K562 (cell line): ENCODE measurements around the gene VSIG10. TPM values are rescaled to one million over a fixed set of nuclear protein-coding genes. Genes with fewer than 3 reads are reported as not detected.

Experiments used
- BRD4 ChIP-seq: fragments of 200-600 bp; sonication (generic); IDR thresholded peaks from 2 replicates; pipeline ENCODE4 v1.6.1; 2017; ENCODE audit warnings: inconsistent platforms
- CREBBP ChIP-seq: IDR thresholded peaks from one replicate; pipeline ENCODE4 v1.6.1; 2012; ENCODE audit warnings: low read depth, mild to moderate bottlenecking, control low read depth, inconsistent platforms, low read length
- GATAD2A ChIP-seq: fragments of 450-650 bp; IDR thresholded peaks from 2 replicates; pipeline ENCODE4 v1.6.1; 2017
- ID3 ChIP-seq, 2 experiments: fragments of 250-450 bp in 1 of 2; fragments of 450-650 bp in 1 of 2; sonication (Bioruptor Pico) in 1 of 2; IDR thresholded peaks; 2 replicates each; pipeline versions ENCODE4 v1.6.1 to v1.8.0; 2016 to 2021; ENCODE audit warnings: mild to moderate bottlenecking in 2 of 2, moderate library complexity in 2 of 2, missing compliant biosample characterization in 1 of 2, missing genetic modification characterization in 1 of 2
- L3MBTL2 ChIP-seq: fragments of 450-650 bp; IDR thresholded peaks from 2 replicates; pipeline ENCODE4 v1.6.1; 2016; ENCODE audit warnings: mild to moderate bottlenecking, moderate library complexity
- NBN ChIP-seq: fragments of 450-650 bp; IDR thresholded peaks from 2 replicates; pipeline ENCODE4 v1.6.1; 2016; ENCODE audit warnings: low read depth, mild to moderate bottlenecking
- NKRF ChIP-seq: fragments of 450-650 bp; IDR thresholded peaks from 2 replicates; pipeline ENCODE4 v1.6.1; 2016; ENCODE audit warnings: borderline replicate concordance
- PHB2 ChIP-seq: fragments of 450-650 bp; IDR thresholded peaks from 2 replicates; pipeline ENCODE4 v1.6.1; 2017; ENCODE audit warnings: low read depth
- RBM39 ChIP-seq: fragments of 200-400 bp; formaldehyde crosslinking; optimal IDR thresholded peaks from 2 replicates; pipeline ENCODE3; 2018; ENCODE audit warnings: low read depth, low read length
- SLC30A9 ChIP-seq: fragments of 250-450 bp; sonication (Bioruptor Pico); IDR thresholded peaks from 2 replicates; pipeline ENCODE4 v1.8.0; 2022; ENCODE audit warnings: mild to moderate bottlenecking, moderate library complexity
- SMAD2 ChIP-seq: fragments of 150-350 bp; IDR thresholded peaks from 2 replicates; pipeline ENCODE4 v1.6.1; 2014; ENCODE audit warnings: low read depth, mild to moderate bottlenecking, low read length
- SMARCB1 ChIP-seq: IDR thresholded peaks from 2 replicates; pipeline ENCODE4 v1.6.1; 2011; ENCODE audit warnings: improper control_type of control experiment, low read depth; ENCODE audit not compliant: insufficient read length
- SRSF7 ChIP-seq: fragments of 200-400 bp; formaldehyde crosslinking; optimal IDR thresholded peaks from 2 replicates; pipeline ENCODE3; 2017; ENCODE audit warnings: mild to moderate bottlenecking, low read depth, low read length
- TAF9B ChIP-seq: fragments of 450-650 bp; IDR thresholded peaks from 2 replicates; pipeline ENCODE4 v1.6.1; 2018; ENCODE audit warnings: mild to moderate bottlenecking; ENCODE audit not compliant: partially characterized antibody
- WHSC1 ChIP-seq: IDR thresholded peaks from one replicate; pipeline ENCODE4 v1.6.1; 2012; ENCODE audit warnings: low read length, control low read depth, inconsistent platforms
- ZNF76 ChIP-seq: fragments of 250-450 bp; sonication (Bioruptor Pico); IDR thresholded peaks from 2 replicates; pipeline ENCODE4 v1.4.0; 2020; ENCODE audit warnings: mild to moderate bottlenecking, moderate library complexity, borderline replicate concordance
- ZNF830 ChIP-seq: fragments of 250-450 bp; sonication (Bioruptor Pico); IDR thresholded peaks from 2 replicates; pipeline ENCODE4 v1.5.0; 2021; ENCODE audit warnings: mild to moderate bottlenecking
- polyA plus RNA-seq, 8 experiments: library from polyadenylated mRNA; depleted of rRNA in 4 of 8; stranded (reverse) in 5 of 8; unstranded in 3 of 8; fragments of >200 nt; fragmentation: Nextera tagmentation in 2 of 8; fragmentation: Illumina TruSeq in 1 of 8; extraction: Ambion mirVana in 2 of 8; extraction: Trizol in 1 of 8; gene quantifications; 2 replicates each; pipeline versions ENCODE4 v1.2.1 to v1.2.3, GENCODE V29; 2011 to 2014; ENCODE audit warnings: inconsistent platforms in 1 of 8, missing spikeins in 1 of 8
- total RNA-seq, 7 experiments: library from RNA; depleted of rRNA in 6 of 7; stranded (reverse); fragments of >200 nt in 6 of 7; fragmentation: Illumina TruSeq in 2 of 7; extraction: Trizol in 2 of 7; gene quantifications; 2 replicates each; pipeline versions ENCODE4 v1.2.1 to v1.2.3, GENCODE V29; 2011 to 2021; ENCODE audit warnings: low replicate concordance in 1 of 7
- TF ChIP-seq, protein P1 (sequence below): fragments of 150-350 bp; conservative IDR thresholded peaks from 2 replicates; pipeline ENCODE4 v1.6.1; 2014; ENCODE audit warnings: low read length
- TF ChIP-seq, protein P2 (sequence below): fragments of 250-450 bp; sonication (Bioruptor Pico); IDR thresholded peaks from 2 replicates; pipeline ENCODE4 v1.5.0; 2021
- TF ChIP-seq, protein P3 (sequence below): fragments of 450-650 bp; formaldehyde crosslinking; IDR thresholded peaks from 2 replicates; pipeline ENCODE4 v1.4.0; 2022; ENCODE audit warnings: missing genetic modification characterization

VSIG10 gene
- total and polyA plus RNA-seq, 9 of the 15 experiments (the other 6 are each of a cell fraction or from before 2014, with no cell fraction given), result 4.1 to 8.8 (median 4.7) TPM

DNA sequence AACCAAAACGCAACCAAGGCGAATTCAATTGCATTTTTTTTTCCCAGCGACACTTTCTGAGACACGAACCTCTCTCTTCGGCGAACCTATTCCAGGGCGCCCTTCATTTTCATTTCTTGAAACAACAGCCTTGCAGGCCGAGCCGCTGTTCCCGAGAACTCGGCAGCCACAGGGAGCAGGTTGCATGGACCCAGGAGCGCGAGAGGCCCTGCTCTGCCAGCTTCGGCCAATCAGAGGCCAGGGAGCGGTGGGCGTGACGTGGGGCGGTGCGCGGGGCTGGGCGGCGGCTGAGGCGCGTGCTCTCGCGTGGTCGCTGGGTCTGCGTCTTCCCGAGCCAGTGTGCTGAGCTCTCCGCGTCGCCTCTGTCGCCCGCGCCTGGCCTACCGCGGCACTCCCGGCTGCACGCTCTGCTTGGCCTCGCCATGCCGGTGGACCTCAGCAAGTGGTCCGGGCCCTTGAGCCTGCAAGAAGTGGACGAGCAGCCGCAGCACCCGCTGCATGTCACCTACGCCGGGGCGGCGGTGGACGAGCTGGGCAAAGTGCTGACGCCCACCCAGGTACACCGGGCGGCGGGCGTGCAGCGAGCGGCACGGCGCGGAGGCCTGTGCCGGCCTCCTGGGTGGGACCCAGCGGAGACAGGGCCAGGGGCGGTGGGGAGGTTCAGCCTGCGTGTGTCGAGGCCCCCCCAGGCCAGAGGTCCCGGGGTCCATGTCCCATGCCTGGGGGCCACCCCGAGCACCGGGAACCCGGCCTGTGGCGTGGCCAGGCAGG lies 32.2 kb upstream of the VSIG10 start, which contains the start of gene PEBP1 (continued):
- TF ChIP-seq CREBBP (no peak), SLC30A9 (CRISPR knock-in tag) (no peak), BRD4 (no peak), NKRF (peak; percentile 61; the same call in 1 of the 2 replicates), SRSF7 (no peak), GATAD2A (0 out of 2 replicates have a peak, but pooled peaks have one; percentile 20), SMARCB1 (no peak), RBM39 (no peak), ID3 (CRISPR knock-in tag; IDR thresholded peaks at IDR 0.05) (no peak), ID3 (tag; IDR thresholded peaks at IDR 0.05) (peak; percentile 43; the same call in 1 of the 2 replicates), TAF9B (peak; percentile 23), SMAD2 (no peak), ZNF830 (CRISPR knock-in tag) (no peak), NBN (no peak), PHB2 (no peak), WHSC1 (no peak), ZNF76 (CRISPR knock-in tag) (no peak), L3MBTL2 (peak; percentile 93)
- TF ChIP-seq, protein P1, sequence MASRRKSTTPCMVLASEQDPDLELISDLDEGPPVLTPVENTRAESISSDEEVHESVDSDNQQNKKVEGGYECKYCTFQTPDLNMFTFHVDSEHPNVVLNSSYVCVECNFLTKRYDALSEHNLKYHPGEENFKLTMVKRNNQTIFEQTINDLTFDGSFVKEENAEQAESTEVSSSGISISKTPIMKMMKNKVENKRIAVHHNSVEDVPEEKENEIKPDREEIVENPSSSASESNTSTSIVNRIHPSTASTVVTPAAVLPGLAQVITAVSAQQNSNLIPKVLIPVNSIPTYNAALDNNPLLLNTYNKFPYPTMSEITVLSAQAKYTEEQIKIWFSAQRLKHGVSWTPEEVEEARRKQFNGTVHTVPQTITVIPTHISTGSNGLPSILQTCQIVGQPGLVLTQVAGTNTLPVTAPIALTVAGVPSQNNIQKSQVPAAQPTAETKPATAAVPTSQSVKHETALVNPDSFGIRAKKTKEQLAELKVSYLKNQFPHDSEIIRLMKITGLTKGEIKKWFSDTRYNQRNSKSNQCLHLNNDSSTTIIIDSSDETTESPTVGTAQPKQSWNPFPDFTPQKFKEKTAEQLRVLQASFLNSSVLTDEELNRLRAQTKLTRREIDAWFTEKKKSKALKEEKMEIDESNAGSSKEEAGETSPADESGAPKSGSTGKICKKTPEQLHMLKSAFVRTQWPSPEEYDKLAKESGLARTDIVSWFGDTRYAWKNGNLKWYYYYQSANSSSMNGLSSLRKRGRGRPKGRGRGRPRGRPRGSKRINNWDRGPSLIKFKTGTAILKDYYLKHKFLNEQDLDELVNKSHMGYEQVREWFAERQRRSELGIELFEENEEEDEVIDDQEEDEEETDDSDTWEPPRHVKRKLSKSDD, result no peak
- TF ChIP-seq, protein P2, sequence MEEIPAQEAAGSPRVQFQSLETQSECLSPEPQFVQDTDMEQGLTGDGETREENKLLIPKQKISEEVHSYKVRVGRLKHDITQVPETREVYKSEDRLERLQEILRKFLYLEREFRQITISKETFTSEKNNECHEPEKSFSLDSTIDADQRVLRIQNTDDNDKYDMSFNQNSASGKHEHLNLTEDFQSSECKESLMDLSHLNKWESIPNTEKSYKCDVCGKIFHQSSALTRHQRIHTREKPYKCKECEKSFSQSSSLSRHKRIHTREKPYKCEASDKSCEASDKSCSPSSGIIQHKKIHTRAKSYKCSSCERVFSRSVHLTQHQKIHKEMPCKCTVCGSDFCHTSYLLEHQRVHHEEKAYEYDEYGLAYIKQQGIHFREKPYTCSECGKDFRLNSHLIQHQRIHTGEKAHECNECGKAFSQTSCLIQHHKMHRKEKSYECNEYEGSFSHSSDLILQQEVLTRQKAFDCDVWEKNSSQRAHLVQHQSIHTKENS (CRISPR knock-in tag), result no peak
- TF ChIP-seq, protein P3, sequence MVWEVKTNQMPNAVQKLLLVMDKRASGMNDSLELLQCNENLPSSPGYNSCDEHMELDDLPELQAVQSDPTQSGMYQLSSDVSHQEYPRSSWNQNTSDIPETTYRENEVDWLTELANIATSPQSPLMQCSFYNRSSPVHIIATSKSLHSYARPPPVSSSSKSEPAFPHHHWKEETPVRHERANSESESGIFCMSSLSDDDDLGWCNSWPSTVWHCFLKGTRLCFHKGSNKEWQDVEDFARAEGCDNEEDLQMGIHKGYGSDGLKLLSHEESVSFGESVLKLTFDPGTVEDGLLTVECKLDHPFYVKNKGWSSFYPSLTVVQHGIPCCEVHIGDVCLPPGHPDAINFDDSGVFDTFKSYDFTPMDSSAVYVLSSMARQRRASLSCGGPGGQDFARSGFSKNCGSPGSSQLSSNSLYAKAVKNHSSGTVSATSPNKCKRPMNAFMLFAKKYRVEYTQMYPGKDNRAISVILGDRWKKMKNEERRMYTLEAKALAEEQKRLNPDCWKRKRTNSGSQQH, result no peak
